Tibial nerve (tissue), 3 donors: Measurements from ENCODE around the gene CNTN5.

Experiments used
- CTCF ChIP-seq, 5 experiments: fragments of 200-600 bp in 3 of 5; fragments of 450-650 bp in 2 of 5; sonication (generic) in 3 of 5; IDR thresholded peaks; one replicate each; pipeline ENCODE4 v1.5.1; 2016 to 2019; ENCODE audit warnings: antibody characterized with exemption in 5 of 5, mild to moderate bottlenecking in 3 of 5, moderate library complexity in 2 of 5
- POLR2A ChIP-seq, 2 donors: fragments of 450-650 bp; IDR thresholded peaks; one replicate each; pipeline ENCODE4 v1.6.1; 2017; ENCODE audit warnings: antibody characterized with exemption in 2 of 2, mild to moderate bottlenecking in 2 of 2, moderate library complexity in 2 of 2

GRCh38 chr11:99937330-99937729 lies 916.6 kb downstream of the CNTN5 start:
- TF ChIP-seq POLR2A (IDR thresholded peaks at IDR 0.05) (no peak), CTCF (IDR thresholded peaks at IDR 0.05) (no peak)
